K562 (cell line): ENCODE data around the gene RNASEH2A. TPM values are rescaled to one million over a fixed set of nuclear protein-coding genes. Genes with fewer than 3 reads are reported as not detected.

ENCODE experiments used
- GTF2E2 ChIP-seq: fragments of 200-800 bp; sonication (Bioruptor generic); IDR thresholded peaks from 2 replicates; pipeline ENCODE4 v1.6.1; 2016; ENCODE audit warnings: missing genetic modification characterization, missing compliant biosample characterization
- HINFP ChIP-seq: fragments of 450-650 bp; conservative IDR thresholded peaks from 2 replicates; pipeline ENCODE4 v1.6.1; 2016; ENCODE audit warnings: missing genetic modification characterization, low read depth, mild to moderate bottlenecking, control low read depth, missing compliant biosample characterization
- HMGN3 ChIP-seq: IDR thresholded peaks from 2 replicates; pipeline ENCODE4 v1.6.1; 2011; ENCODE audit warnings: borderline replicate concordance, low read depth, mild to moderate bottlenecking, mixed read lengths, low read length; ENCODE audit not compliant: insufficient read length; ENCODE audit errors: extremely low read depth
- HMGXB4 ChIP-seq: sonication (generic); formaldehyde crosslinking; IDR thresholded peaks from 2 replicates; pipeline ENCODE4 v1.8.1; 2023; ENCODE audit warnings: mild to moderate bottlenecking, missing genetic modification reagents
- LCOR ChIP-seq: sonication (generic); formaldehyde crosslinking; IDR thresholded peaks from 2 replicates; pipeline ENCODE4 v1.8.0; 2022; ENCODE audit warnings: mild to moderate bottlenecking, missing genetic modification reagents
- MBD1 ChIP-seq: fragments of 250-450 bp; sonication (Bioruptor Pico); IDR thresholded peaks from 2 replicates; pipeline ENCODE4 v1.8.0; 2022; ENCODE audit warnings: inconsistent platforms
- MCM5 ChIP-seq: fragments of 450-650 bp; IDR thresholded peaks from 2 replicates; pipeline ENCODE4 v1.6.1; 2016; ENCODE audit warnings: low read depth
- PATZ1 ChIP-seq: fragments of 250-450 bp; sonication (Bioruptor Pico); IDR thresholded peaks from 2 replicates; pipeline ENCODE4 v1.5.0; 2020; ENCODE audit warnings: mild to moderate bottlenecking, borderline replicate concordance
- POLR2A ChIP-seq: fragments of 450-650 bp; conservative IDR thresholded peaks from 2 replicates; pipeline ENCODE4 v1.6.1; 2016
- SREBF2 ChIP-seq: sonication (generic); formaldehyde crosslinking; IDR thresholded peaks from 2 replicates; pipeline ENCODE4 v1.4.0; 2020; ENCODE audit warnings: mild to moderate bottlenecking, missing genetic modification reagents
- TAF7 ChIP-seq: fragments of 450-650 bp; IDR thresholded peaks from 2 replicates; pipeline ENCODE4 v1.6.1; 2016; ENCODE audit warnings: missing genetic modification characterization, missing compliant biosample characterization
- TAF9B ChIP-seq: fragments of 450-650 bp; IDR thresholded peaks from 2 replicates; pipeline ENCODE4 v1.6.1; 2018; ENCODE audit warnings: mild to moderate bottlenecking; ENCODE audit not compliant: partially characterized antibody
- TGIF2 ChIP-seq: sonication (generic); formaldehyde crosslinking; IDR thresholded peaks from 2 replicates; pipeline ENCODE4 v1.8.1; 2022; ENCODE audit warnings: mild to moderate bottlenecking, missing genetic modification reagents, moderate library complexity
- TRIM25 ChIP-seq: fragments of 450-650 bp; IDR thresholded peaks from 2 replicates; pipeline ENCODE4 v1.7.0; 2016; ENCODE audit warnings: borderline replicate concordance
- ZC3H11A ChIP-seq: IDR thresholded peaks from 2 replicates; pipeline ENCODE4 v1.6.1; 2012; ENCODE audit warnings: low read depth, low read length, improper control_type of control experiment
- ZNF311 ChIP-seq: fragments of 250-450 bp; sonication (Bioruptor Pico); IDR thresholded peaks from 2 replicates; pipeline ENCODE4 v1.4.0; 2020; ENCODE audit warnings: mild to moderate bottlenecking, moderate library complexity
- ZNF717 ChIP-seq: fragments of 250-450 bp; sonication (Bioruptor Pico); IDR thresholded peaks from 2 replicates; pipeline ENCODE4 v1.5.0; 2021
- polyA plus RNA-seq, 8 experiments: library from polyadenylated mRNA; depleted of rRNA in 4 of 8; stranded (reverse) in 5 of 8; unstranded in 3 of 8; fragments of >200 nt; fragmentation: Nextera tagmentation in 2 of 8; fragmentation: Illumina TruSeq in 1 of 8; extraction: Ambion mirVana in 2 of 8; extraction: Trizol in 1 of 8; gene quantifications; 2 replicates each; pipeline versions ENCODE4 v1.2.1 to v1.2.3, GENCODE V29; 2011 to 2014; ENCODE audit warnings: inconsistent platforms in 1 of 8, missing spikeins in 1 of 8
- total RNA-seq, 7 experiments: library from RNA; depleted of rRNA in 6 of 7; stranded (reverse); fragments of >200 nt in 6 of 7; fragmentation: Illumina TruSeq in 2 of 7; extraction: Trizol in 2 of 7; gene quantifications; 2 replicates each; pipeline versions ENCODE4 v1.2.1 to v1.2.3, GENCODE V29; 2011 to 2021; ENCODE audit warnings: low replicate concordance in 1 of 7
- TF ChIP-seq, protein P1 (sequence below): sonication (generic); formaldehyde crosslinking; IDR thresholded peaks from 2 replicates; pipeline ENCODE4 v1.8.0; 2022; ENCODE audit warnings: missing genetic modification reagents, mild to moderate bottlenecking, borderline replicate concordance

The RNASEH2A gene
- total and polyA plus RNA-seq, 9 of the 15 experiments (the other 6 are each of a cell fraction or from before 2014, with no cell fraction given) = 22.3 to 78.0 (median 61.7) TPM

GRCh38 chr19:12833738-12834565 lies 27.6 kb downstream of the RNASEH2A start (continued):
- TF ChIP-seq HMGN3 = peak; percentile 6
- no peak for TF ChIP-seq TAF9B
- no peak for TF ChIP-seq GTF2E2 (tag)
- no peak for TF ChIP-seq TRIM25
- no peak for TF ChIP-seq POLR2A
- no peak for TF ChIP-seq SREBF2 (CRISPR knock-in tag)
- no peak for TF ChIP-seq ZC3H11A
- no peak for TF ChIP-seq HINFP
- TF ChIP-seq TAF7 (tag) = no peak
- TF ChIP-seq LCOR (CRISPR knock-in tag) = no peak
- TF ChIP-seq MBD1 (CRISPR knock-in tag) = no peak
- no peak for TF ChIP-seq MCM5
- TF ChIP-seq HMGXB4 = no peak
- TF ChIP-seq ZNF311 (CRISPR knock-in tag) = no peak
- TF ChIP-seq, protein P1, sequence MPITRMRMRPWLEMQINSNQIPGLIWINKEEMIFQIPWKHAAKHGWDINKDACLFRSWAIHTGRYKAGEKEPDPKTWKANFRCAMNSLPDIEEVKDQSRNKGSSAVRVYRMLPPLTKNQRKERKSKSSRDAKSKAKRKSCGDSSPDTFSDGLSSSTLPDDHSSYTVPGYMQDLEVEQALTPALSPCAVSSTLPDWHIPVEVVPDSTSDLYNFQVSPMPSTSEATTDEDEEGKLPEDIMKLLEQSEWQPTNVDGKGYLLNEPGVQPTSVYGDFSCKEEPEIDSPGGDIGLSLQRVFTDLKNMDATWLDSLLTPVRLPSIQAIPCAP (CRISPR knock-in tag) = no peak
- TF ChIP-seq PATZ1 (CRISPR knock-in tag) = no peak
- no peak for TF ChIP-seq TGIF2
- TF ChIP-seq ZNF717 (CRISPR knock-in tag) = no peak
